Mucosa of stomach (tissue), 1 donor: ENCODE data around the gene MYO1E.

Experiments used
- H3K27me3 ChIP-seq: one replicate; pipeline ENCODE4 v1.7.0; 2013; ENCODE audit warnings: mild to moderate bottlenecking, low read length; ENCODE audit not compliant: control insufficient read depth, insufficient read depth
- H3K36me3 ChIP-seq: one replicate; pipeline ENCODE4 v1.7.0; 2013; ENCODE audit warnings: low read length; ENCODE audit not compliant: control insufficient read depth, insufficient read depth
- H3K4me1 ChIP-seq: one replicate; pipeline ENCODE4 v1.7.0; 2013; ENCODE audit warnings: mild to moderate bottlenecking, low read length; ENCODE audit not compliant: control insufficient read depth, insufficient read depth
- H3K4me3 ChIP-seq: one replicate; pipeline ENCODE4 v1.7.0; 2013; ENCODE audit warnings: low read length
- H3K9ac ChIP-seq: one replicate; pipeline ENCODE4 v1.7.0; 2013; ENCODE audit warnings: mild to moderate bottlenecking, low read length, moderate library complexity
- H3K9me3 ChIP-seq: one replicate; pipeline ENCODE4 v1.7.0; 2013; ENCODE audit warnings: mild to moderate bottlenecking, low read length, moderate library complexity; ENCODE audit not compliant: control insufficient read depth
- donor health status: Pancreatic carcinoma.

Gene MYO1E

DNA sequence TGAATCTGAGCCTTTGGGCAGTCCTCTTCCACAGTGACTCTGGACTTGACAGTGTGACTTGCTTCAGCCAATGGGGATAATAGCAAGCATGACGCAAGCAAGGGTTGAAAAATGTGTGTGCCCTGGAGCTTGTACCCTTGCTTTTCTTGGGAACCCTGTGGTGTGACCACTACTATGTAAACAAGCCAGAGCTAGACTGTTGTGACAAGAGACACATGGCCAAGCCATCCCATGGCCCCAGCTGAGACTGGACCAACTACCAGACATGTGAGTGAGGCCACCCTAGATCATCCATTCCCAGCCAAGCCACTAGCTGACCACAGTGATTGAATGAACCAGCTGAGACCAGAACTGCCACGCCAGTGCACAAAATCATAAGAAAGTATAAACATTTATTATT lies 11.8 kb downstream of the MYO1E start:
- Histone ChIP-seq H3K4me1 (no peaks in the 10 kb centered on the region), H3K36me3 (no peaks in the 10 kb centered on the region), H3K9me3 (no peaks in the 10 kb centered on the region), H3K9ac (no peak overlapping the region), H3K4me3 (no peak overlapping the region), H3K27me3 (no peaks in the 10 kb centered on the region)

GRCh38 chr15:59360305-59360704 lies 12.4 kb downstream of the MYO1E start:
- H3K9me3 ChIP-seq, result no peaks in the 10 kb centered on the region
- no peaks in the 10 kb centered on the region for H3K36me3 ChIP-seq
- no peak overlapping the region for H3K9ac ChIP-seq
- no peaks in the 10 kb centered on the region for H3K27me3 ChIP-seq
- H3K4me1 ChIP-seq, result no peaks in the 10 kb centered on the region
- no peak overlapping the region for H3K4me3 ChIP-seq

DNA sequence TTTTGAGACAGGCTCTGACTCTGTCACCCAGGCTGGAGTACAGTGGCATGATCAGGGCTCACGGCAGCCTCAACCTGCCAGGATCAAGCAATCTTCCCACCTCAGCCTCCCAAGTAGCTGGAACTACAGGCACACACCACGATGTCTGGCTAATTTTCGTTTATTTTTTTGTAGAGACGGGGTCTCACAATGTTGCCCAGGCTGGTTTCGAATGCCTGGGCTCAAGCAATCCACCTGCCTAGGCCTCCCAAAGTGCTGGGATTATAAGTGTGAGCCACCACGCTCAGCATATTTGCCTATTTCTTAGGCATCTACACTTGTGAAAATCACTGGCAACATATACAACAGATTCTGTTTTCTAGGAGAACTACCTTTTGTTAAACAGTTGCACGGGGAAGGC lies 16.9 kb downstream of the MYO1E start:
- H3K9ac ChIP-seq, result no peak overlapping the region
- H3K4me1 ChIP-seq, result no peaks in the 10 kb centered on the region
- H3K36me3 ChIP-seq, result no peaks in the 10 kb centered on the region
- H3K4me3 ChIP-seq, result no peak overlapping the region
- H3K9me3 ChIP-seq, result no peaks in the 10 kb centered on the region
- no peaks in the 10 kb centered on the region for H3K27me3 ChIP-seq

- no peak overlapping the region for H3K9ac ChIP-seq
- no peaks in the 10 kb centered on the region for H3K9me3 ChIP-seq
- H3K36me3 ChIP-seq, result no peaks in the 10 kb centered on the region
- H3K27me3 ChIP-seq, result no peaks in the 10 kb centered on the region
- H3K4me3 ChIP-seq, result no peak overlapping the region
- H3K4me1 ChIP-seq, result peaks cover 4% of the 10 kb centered on the region
These were observed 18.1 kb downstream of the MYO1E start for GRCh38 chr15:59354417-59355031.

- H3K4me1 ChIP-seq, result peaks cover 4% of the 10 kb centered on the region
- H3K9me3 ChIP-seq, result no peaks in the 10 kb centered on the region
- H3K4me3 ChIP-seq, result no peak overlapping the region
- H3K36me3 ChIP-seq, result no peaks in the 10 kb centered on the region
- H3K9ac ChIP-seq, result no peak overlapping the region
- no peaks in the 10 kb centered on the region for H3K27me3 ChIP-seq
These were observed 18.7 kb downstream of the MYO1E start for GRCh38 chr15:59353994-59354416.

DNA sequence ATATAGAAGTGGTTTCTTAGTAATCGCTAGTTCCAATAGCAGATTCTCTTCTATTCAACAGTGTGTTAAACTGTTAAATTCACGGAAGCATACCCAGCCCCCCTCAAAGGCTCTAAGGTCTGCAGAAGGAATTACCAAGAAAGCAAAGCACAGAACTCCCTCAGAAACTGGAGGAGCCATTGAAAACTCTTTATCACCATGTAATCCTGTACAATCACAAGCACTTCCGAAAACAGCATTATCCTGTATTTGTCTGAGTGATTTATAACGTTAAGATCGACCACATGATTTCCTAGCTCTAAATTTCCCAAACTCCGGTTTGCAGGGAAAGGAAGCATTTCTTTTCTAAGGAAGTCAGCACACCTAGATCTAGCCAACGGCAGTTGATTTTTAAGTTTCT lies 20.0 kb downstream of the MYO1E start:
- Histone ChIP-seq H3K4me1 (peaks cover 4% of the 10 kb centered on the region), H3K36me3 (no peaks in the 10 kb centered on the region), H3K9ac (no peak overlapping the region), H3K4me3 (no peak overlapping the region), H3K9me3 (no peaks in the 10 kb centered on the region), H3K27me3 (no peaks in the 10 kb centered on the region)

DNA sequence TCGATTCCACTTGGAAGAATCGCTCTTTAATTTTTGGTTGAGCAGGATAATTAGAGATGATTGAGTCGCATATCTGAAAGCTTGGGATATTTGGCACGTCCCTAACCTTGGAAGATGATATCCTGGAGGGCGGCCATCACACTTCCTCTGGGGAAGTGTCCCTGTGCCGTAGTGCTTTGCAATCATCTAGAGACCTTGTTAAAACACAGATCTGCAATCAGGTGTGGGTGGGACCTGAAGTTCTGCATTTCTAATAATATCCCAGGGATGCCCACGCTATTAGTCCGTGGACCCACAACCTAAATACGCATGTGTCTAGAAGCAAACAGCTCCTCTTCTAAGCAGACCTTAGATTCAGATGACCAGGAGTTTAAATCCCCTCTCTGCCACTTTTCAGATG lies 20.5 kb downstream of the MYO1E start:
- no peaks in the 10 kb centered on the region for H3K9me3 ChIP-seq
- no peak overlapping the region for H3K9ac ChIP-seq
- H3K4me3 ChIP-seq, result no peak overlapping the region
- no peaks in the 10 kb centered on the region for H3K27me3 ChIP-seq
- H3K4me1 ChIP-seq, result peaks cover 4% of the 10 kb centered on the region
- H3K36me3 ChIP-seq, result no peaks in the 10 kb centered on the region

DNA sequence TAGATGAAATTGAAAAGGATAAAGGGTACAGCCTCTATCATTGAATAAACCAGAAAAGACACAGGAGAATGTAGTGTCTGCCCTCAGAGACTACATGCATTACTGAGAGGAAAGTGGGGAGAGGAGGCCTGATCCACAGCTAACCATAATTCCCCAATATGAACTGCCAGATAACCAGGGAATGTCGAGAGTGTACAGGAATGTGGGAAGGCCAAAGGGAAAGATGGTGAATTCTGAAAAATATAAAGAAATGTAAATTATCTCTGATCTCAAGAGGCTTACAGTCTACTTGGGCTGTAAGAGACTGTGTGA lies 22.3 kb downstream of the MYO1E start:
- no peaks in the 10 kb centered on the region for H3K27me3 ChIP-seq
- H3K36me3 ChIP-seq, result no peaks in the 10 kb centered on the region
- H3K4me3 ChIP-seq, result no peak overlapping the region
- no peak overlapping the region for H3K9ac ChIP-seq
- no peaks in the 10 kb centered on the region for H3K9me3 ChIP-seq
- peaks cover 4% of the 10 kb centered on the region for H3K4me1 ChIP-seq

GRCh38 chr15:59349680-59350420 lies 22.8 kb downstream of the MYO1E start:
- Histone ChIP-seq H3K9me3 (no peaks in the 10 kb centered on the region), H3K4me3 (no peak overlapping the region), H3K36me3 (no peaks in the 10 kb centered on the region), H3K9ac (no peak overlapping the region), H3K4me1 (peaks cover 4% of the 10 kb centered on the region), H3K27me3 (no peaks in the 10 kb centered on the region)

GRCh38 chr15:59347915-59348314 lies 24.8 kb downstream of the MYO1E start:
- Histone ChIP-seq H3K27me3 (no peaks in the 10 kb centered on the region), H3K4me1 (peaks cover 4% of the 10 kb centered on the region), H3K4me3 (no peak overlapping the region), H3K9me3 (no peaks in the 10 kb centered on the region), H3K9ac (no peak overlapping the region), H3K36me3 (no peaks in the 10 kb centered on the region)

DNA sequence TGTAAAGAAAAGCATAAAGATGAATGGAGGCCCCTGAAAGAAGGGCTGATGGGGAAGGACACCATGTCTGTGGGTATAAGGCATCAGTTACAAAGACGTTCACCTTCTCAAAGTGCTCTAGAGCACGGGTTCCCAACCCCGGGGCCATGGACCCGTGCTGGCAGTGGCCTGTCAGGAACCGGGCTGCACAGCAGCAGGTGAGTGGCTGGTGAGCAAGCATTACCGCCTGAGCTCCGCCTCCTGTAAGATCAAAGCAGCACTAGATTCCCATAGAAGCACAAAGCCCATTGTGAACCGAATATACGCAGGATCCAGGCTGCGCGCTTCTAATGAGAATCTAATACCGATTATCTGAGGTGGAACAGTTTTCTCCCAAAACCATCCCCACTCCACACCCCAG lies 25.7 kb downstream of the MYO1E start:
- Histone ChIP-seq H3K9ac (no peak overlapping the region), H3K4me1 (peaks cover 4% of the 10 kb centered on the region), H3K4me3 (no peak overlapping the region), H3K36me3 (no peaks in the 10 kb centered on the region), H3K9me3 (no peaks in the 10 kb centered on the region), H3K27me3 (no peaks in the 10 kb centered on the region)

GRCh38 chr15:59345326-59345725 lies 27.3 kb downstream of the MYO1E start:
- Histone ChIP-seq H3K36me3 (no peaks in the 10 kb centered on the region), H3K27me3 (no peaks in the 10 kb centered on the region), H3K4me1 (peaks cover 1% of the 10 kb centered on the region), H3K4me3 (no peak overlapping the region), H3K9ac (no peak overlapping the region), H3K9me3 (no peaks in the 10 kb centered on the region)

GRCh38 chr15:59344311-59344710 lies 28.4 kb downstream of the MYO1E start:
- H3K36me3 ChIP-seq, result no peaks in the 10 kb centered on the region
- no peak overlapping the region for H3K4me3 ChIP-seq
- H3K27me3 ChIP-seq, result no peaks in the 10 kb centered on the region
- no peaks in the 10 kb centered on the region for H3K9me3 ChIP-seq
- H3K9ac ChIP-seq, result no peak overlapping the region
- no peaks in the 10 kb centered on the region for H3K4me1 ChIP-seq
